A673 (cell line): Measurements from ENCODE around the gene SLC25A36. TPM values are rescaled to one million over a fixed set of nuclear protein-coding genes. Genes with fewer than 3 reads are reported as not detected.
"Not testable (repeated sequence)": the region's sequence is repeated elsewhere in the genome, so short reads cannot be mapped to it uniquely, and the experiment has no call there.

ENCODE experiments used
- BruUV-seq: library from RNA; stranded (reverse); fragments of 400-500 nt; replicated peaks from 2 replicates; lab custom pipeline; 2021; lab: Mats Ljungman, UMichigan
- CTCF ChIA-PET: fragments of 300-600 bp; sonication (Branson Sonifier 250); formaldehyde crosslinking; loops from one replicate; lab custom pipeline; 2022; ENCODE audit warnings: antibody characterized with exemption; lab: Charles Lee
- POLR2A ChIA-PET: fragments of 300-600 bp; sonication (Branson Sonifier 250); formaldehyde crosslinking; loops from one replicate; lab custom pipeline; 2022; ENCODE audit warnings: antibody characterized with exemption; ENCODE audit not compliant: low non-redundant PET; lab: Charles Lee
- DNase-seq: peaks from one replicate; pipeline ENCODE4 v3.0.0-alpha.2; 2015; ENCODE audit warnings: low spot score
- H3K27ac ChIP-seq: fragments of 200-600 bp; sonication (generic); 2 replicates; pipeline ENCODE4 v1.5.1; 2016; ENCODE audit warnings: mixed run types, low read depth, mild to moderate bottlenecking, mixed read lengths, antibody characterized with exemption, low read length; ENCODE audit not compliant: poor library complexity, severe bottlenecking
- H3K27me3 ChIP-seq: fragments of 200-600 bp; sonication (generic); replicated peaks from 2 replicates; pipeline ENCODE4 v1.6.1; 2017; ENCODE audit warnings: mixed run types, low read depth, mild to moderate bottlenecking, mixed read lengths, antibody characterized with exemption, low read length; ENCODE audit not compliant: insufficient read depth, poor library complexity
- H3K36me3 ChIP-seq: fragments of 200-600 bp; sonication (generic); 2 replicates; pipeline ENCODE4 v1.6.1; 2016; ENCODE audit warnings: mixed run types, mild to moderate bottlenecking, mixed read lengths, antibody characterized with exemption, low read length; ENCODE audit not compliant: insufficient read depth, poor library complexity, severe bottlenecking
- H3K4me1 ChIP-seq: fragments of 200-600 bp; sonication (generic); 2 replicates; pipeline ENCODE4 v1.6.1; 2017; ENCODE audit warnings: mixed run types, mild to moderate bottlenecking, mixed read lengths, antibody characterized with exemption, low read length; ENCODE audit not compliant: insufficient read depth, poor library complexity, severe bottlenecking
- H3K4me3 ChIP-seq: fragments of 200-600 bp; sonication (generic); 2 replicates; pipeline ENCODE4 v1.5.1; 2016; ENCODE audit warnings: low read depth, mixed run types, mild to moderate bottlenecking, mixed read lengths, low read length; ENCODE audit not compliant: poor library complexity, severe bottlenecking
- H3K9me3 ChIP-seq: fragments of 200-600 bp; sonication (generic); 2 replicates; pipeline ENCODE4 v1.6.1; 2016; ENCODE audit warnings: mixed run types, low read depth, mild to moderate bottlenecking, mixed read lengths, antibody characterized with exemption, low read length; ENCODE audit not compliant: poor library complexity, severe bottlenecking
- EZH2 ChIP-seq: fragments of 200-600 bp; sonication (generic); IDR thresholded peaks from 2 replicates; pipeline ENCODE4 v1.6.1; 2017; ENCODE audit warnings: borderline replicate concordance, low read depth, mild to moderate bottlenecking, mixed read lengths, antibody characterized with exemption, low read length; ENCODE audit not compliant: poor library complexity, severe bottlenecking
- intact Hi-C: fragments of 100-400 bp; cut with micrococcal nuclease; formaldehyde crosslinking; loops from one replicate; pipeline ENCODE4 v1.10.0; 2022; ENCODE audit not compliant: unreplicated experiment
- total RNA-seq: library from RNA; stranded (reverse); gene quantifications from 2 replicates; pipeline ENCODE4 v1.2.3, GENCODE V29; 2021
- TF ChIP-seq, protein P1 (sequence below): fragments of 300-800, 200-600 bp; sonication (generic); conservative IDR thresholded peaks from 2 replicates; pipeline ENCODE4 v1.5.1; 2017; ENCODE audit warnings: low read depth, mild to moderate bottlenecking, antibody characterized with exemption, low read length, moderate library complexity, mixed read lengths

The SLC25A36 gene
- total RNA-seq, 1 experiment from 2014 or later, result 43.5 TPM

DNA sequence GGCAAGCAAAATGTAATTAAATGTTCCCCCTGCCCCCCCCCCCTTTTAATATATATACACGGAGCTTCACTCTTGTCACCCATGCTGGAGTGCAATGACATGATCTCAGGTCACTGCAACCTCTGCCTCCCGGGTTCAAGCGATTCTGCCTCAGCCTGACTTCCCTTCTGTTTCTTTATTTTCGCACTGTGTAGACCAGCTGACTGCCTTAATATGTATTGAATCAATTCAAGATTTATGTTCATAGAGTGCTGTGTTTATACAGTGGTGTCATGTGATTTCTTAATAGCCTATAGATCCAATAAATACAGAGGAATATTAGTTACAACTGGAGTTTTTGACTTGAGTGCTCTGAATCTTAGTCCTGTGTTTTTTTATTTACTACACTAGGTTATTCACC, 39.0 kb downstream of the SLC25A36 start:
- Histone ChIP-seq H3K36me3 (peaks cover 12% of the 10 kb centered on the region), H3K9me3 (no peaks in the 10 kb centered on the region), H3K27ac (no peak overlapping the region), H3K4me1 (no peaks in the 10 kb centered on the region), H3K27me3 (no peaks in the 10 kb centered on the region), H3K4me3 (no peak overlapping the region)
- ChIA-PET POLR2A (interaction anchor here (0.7 kb wide), 1 partner anchor 201 kb away, joined by 3 read pairs; no protein-coding TSS in a partner anchor), CTCF (no interaction called here)
- DNase-seq, result no peak
- intact Hi-C loops, result no loop called here
- no TSS peak for BruUV-seq
- TF ChIP-seq, protein P1, sequence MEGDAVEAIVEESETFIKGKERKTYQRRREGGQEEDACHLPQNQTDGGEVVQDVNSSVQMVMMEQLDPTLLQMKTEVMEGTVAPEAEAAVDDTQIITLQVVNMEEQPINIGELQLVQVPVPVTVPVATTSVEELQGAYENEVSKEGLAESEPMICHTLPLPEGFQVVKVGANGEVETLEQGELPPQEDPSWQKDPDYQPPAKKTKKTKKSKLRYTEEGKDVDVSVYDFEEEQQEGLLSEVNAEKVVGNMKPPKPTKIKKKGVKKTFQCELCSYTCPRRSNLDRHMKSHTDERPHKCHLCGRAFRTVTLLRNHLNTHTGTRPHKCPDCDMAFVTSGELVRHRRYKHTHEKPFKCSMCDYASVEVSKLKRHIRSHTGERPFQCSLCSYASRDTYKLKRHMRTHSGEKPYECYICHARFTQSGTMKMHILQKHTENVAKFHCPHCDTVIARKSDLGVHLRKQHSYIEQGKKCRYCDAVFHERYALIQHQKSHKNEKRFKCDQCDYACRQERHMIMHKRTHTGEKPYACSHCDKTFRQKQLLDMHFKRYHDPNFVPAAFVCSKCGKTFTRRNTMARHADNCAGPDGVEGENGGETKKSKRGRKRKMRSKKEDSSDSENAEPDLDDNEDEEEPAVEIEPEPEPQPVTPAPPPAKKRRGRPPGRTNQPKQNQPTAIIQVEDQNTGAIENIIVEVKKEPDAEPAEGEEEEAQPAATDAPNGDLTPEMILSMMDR, result no peak
- no peak for TF ChIP-seq EZH2

DNA sequence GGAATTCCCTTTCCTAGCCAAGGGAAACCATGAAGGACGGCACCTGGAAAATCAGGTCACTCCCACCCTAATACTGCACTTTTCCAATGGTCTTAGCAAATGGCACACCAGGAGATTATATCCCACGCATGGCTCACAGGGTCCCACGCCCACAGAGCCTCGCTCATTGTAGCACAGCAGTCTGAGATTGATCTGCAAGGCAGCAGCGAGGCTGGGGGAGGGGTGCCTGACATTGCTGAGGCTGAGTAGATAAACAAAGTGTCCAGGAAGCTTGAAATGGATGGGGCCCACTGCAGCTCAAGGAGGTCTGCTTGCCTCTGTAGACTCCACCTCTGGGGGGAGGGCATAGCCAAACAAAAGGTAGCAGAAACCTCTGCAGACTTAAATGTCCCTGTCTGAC, 46.2 kb downstream of the SLC25A36 start:
- H3K4me3 ChIP-seq, H3K36me3 ChIP-seq, H3K4me1 ChIP-seq, POLR2A ChIA-PET, intact Hi-C loops, BruUV-seq, H3K27me3 ChIP-seq, H3K27ac ChIP-seq, CTCF ChIA-PET, DNase-seq, H3K9me3 ChIP-seq: not testable (repeated sequence)

GRCh38 chr3:140994316-140994715, 52.7 kb downstream of the SLC25A36 start:
- Histone ChIP-seq H3K27me3 (no peaks in the 10 kb centered on the region), H3K4me1 (no peaks in the 10 kb centered on the region), H3K9me3 (no peaks in the 10 kb centered on the region), H3K27ac (no peak overlapping the region), H3K4me3 (no peak overlapping the region), H3K36me3 (no peaks in the 10 kb centered on the region)
- POLR2A ChIA-PET, result no interaction called here
- BruUV-seq, result no TSS peak
- no peak for DNase-seq
- CTCF ChIA-PET, result no interaction called here
- TF ChIP-seq EZH2, result no peak
- TF ChIP-seq, protein P1, result no peak
- intact Hi-C loops, result no loop called here

DNA sequence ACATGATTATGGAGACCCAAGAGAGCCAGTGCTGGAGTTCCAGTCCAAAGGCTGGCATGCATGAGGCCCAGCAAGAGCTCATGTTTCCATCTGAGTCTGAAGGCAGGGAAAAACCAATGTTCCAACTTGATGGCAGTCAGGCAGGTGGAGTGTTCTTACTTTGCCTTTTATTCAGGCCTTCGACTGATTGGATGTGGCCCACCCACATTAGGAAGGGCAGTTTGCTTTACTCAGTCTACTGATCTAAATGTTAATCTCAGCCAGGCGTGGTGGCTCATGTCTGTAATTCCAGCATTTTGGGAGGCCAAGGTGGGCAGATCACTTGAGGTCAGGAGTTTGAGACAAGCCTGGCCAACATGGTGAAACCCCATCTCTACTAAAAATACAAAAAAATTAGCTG, 53.2 kb downstream of the SLC25A36 start:
- BruUV-seq, result not testable (repeated sequence)

More for the DNA sequence above, 53.2 kb downstream of the SLC25A36 start:
- H3K4me1 ChIP-seq, H3K9me3 ChIP-seq, CTCF ChIA-PET, H3K4me3 ChIP-seq, intact Hi-C loops, POLR2A ChIA-PET, H3K27me3 ChIP-seq, H3K27ac ChIP-seq, H3K36me3 ChIP-seq, DNase-seq: not testable (repeated sequence)
